DOHH2 (cell line): ENCODE results near the gene SLC17A5.

ENCODE experiments used
- CTCF ChIP-seq: fragments of 200-600 bp; sonication (generic); IDR thresholded peaks from one replicate; pipeline ENCODE4 v1.5.1; 2014; ENCODE audit warnings: antibody characterized with exemption, mild to moderate bottlenecking, low read depth, low read length; ENCODE audit not compliant: poor library complexity, severe bottlenecking
- EZH2phosphoT487 ChIP-seq: fragments of 200-600 bp; sonication (generic); IDR thresholded peaks from 2 replicates; pipeline ENCODE4 v1.6.1; 2017; ENCODE audit warnings: borderline replicate concordance, mild to moderate bottlenecking, antibody characterized with exemption, low read length, moderate library complexity, mixed read lengths

- TF ChIP-seq CTCF = no peak
- no peak for TF ChIP-seq EZH2phosphoT487
Observed at GRCh38 chr6:73566954-73567591, 86.7 kb downstream of the SLC17A5 start.
